Endothelial cell (in vitro differentiated cells): ENCODE results near the gene NGB. TPM values are rescaled to one million over a fixed set of nuclear protein-coding genes. Genes with fewer than 3 reads are reported as not detected.

ENCODE experiments used
- DNase-seq: peaks from one replicate; pipeline ENCODE4 v3.0.0; 2021; ENCODE audit warnings: low spot score
- H3K27ac Mint-ChIP-seq: one replicate; pipeline ENCODE4 v1.8.0; 2021; ENCODE audit warnings: mixed read lengths, inconsistent platforms; ENCODE audit not compliant: unreplicated experiment
- H3K27me3 Mint-ChIP-seq: one replicate; pipeline ENCODE4 v1.8.0; 2021; ENCODE audit warnings: mild to moderate bottlenecking, moderate library complexity, mixed read lengths, inconsistent platforms; ENCODE audit not compliant: unreplicated experiment
- H3K36me3 Mint-ChIP-seq: one replicate; pipeline ENCODE4 v1.8.0; 2021; ENCODE audit warnings: mild to moderate bottlenecking, low read depth, mixed read lengths, inconsistent platforms; ENCODE audit not compliant: unreplicated experiment
- H3K4me1 Mint-ChIP-seq: one replicate; pipeline ENCODE4 v1.8.0; 2021; ENCODE audit warnings: mild to moderate bottlenecking, mixed read lengths, inconsistent platforms; ENCODE audit not compliant: unreplicated experiment
- H3K4me3 Mint-ChIP-seq: one replicate; pipeline ENCODE4 v1.8.0; 2021; ENCODE audit warnings: mild to moderate bottlenecking, mixed read lengths, inconsistent platforms; ENCODE audit not compliant: unreplicated experiment
- H3K9me3 Mint-ChIP-seq: one replicate; pipeline ENCODE4 v1.8.0; 2021; ENCODE audit warnings: mixed read lengths, inconsistent platforms; ENCODE audit not compliant: unreplicated experiment
- CTCF ChIP-seq: fragments of 200-600 bp; sonication (generic); IDR thresholded peaks from one replicate; pipeline ENCODE4 v1.5.0; 2021; ENCODE audit warnings: antibody characterized with exemption; ENCODE audit not compliant: unreplicated experiment
- total RNA-seq: library from RNA; stranded (reverse); fragmentation: NEBNext Ultra II Directional; extraction: Animal tissue kit (Norgen Biotek cat#: 25700); gene quantifications from one replicate; pipeline ENCODE4 v1.2.1, GENCODE V29; 2021; ENCODE audit not compliant: unreplicated experiment

NGB gene
- total RNA-seq, 1 donor from 2014 or later: not detected

- peaks cover 24% of the 10 kb centered on the region for H3K27me3 Mint-ChIP-seq
- no peak overlapping the region for H3K4me3 Mint-ChIP-seq
Measured at GRCh38 chr14:77266336-77266735, 4.7 kb downstream of the NGB start.

GRCh38 chr14:77265561-77266335, 5.3 kb downstream of the NGB start:
- peaks cover 4% of the 10 kb centered on the region for H3K36me3 Mint-ChIP-seq
- H3K27me3 Mint-ChIP-seq: peaks cover 22% of the 10 kb centered on the region
- H3K4me3 Mint-ChIP-seq: no peak overlapping the region
- no peaks in the 10 kb centered on the region for H3K9me3 Mint-ChIP-seq
- H3K4me1 Mint-ChIP-seq: peaks cover 2% of the 10 kb centered on the region
- no peak for TF ChIP-seq CTCF
- DNase-seq: no peak
- H3K27ac Mint-ChIP-seq: no peak overlapping the region

More at GRCh38 chr14:77266336-77266735, 4.7 kb downstream of the NGB start:
- H3K36me3 Mint-ChIP-seq: peaks cover 4% of the 10 kb centered on the region
- DNase-seq: no peak
- no peaks in the 10 kb centered on the region for H3K9me3 Mint-ChIP-seq
- no peak for TF ChIP-seq CTCF
- no peak overlapping the region for H3K27ac Mint-ChIP-seq
- peaks cover 2% of the 10 kb centered on the region for H3K4me1 Mint-ChIP-seq

GRCh38 chr14:77265187-77265515, 5.9 kb downstream of the NGB start:
- Mint-ChIP-seq H3K36me3 (peaks cover 4% of the 10 kb centered on the region), H3K27me3 (peaks cover 21% of the 10 kb centered on the region), H3K4me1 (peaks cover 2% of the 10 kb centered on the region)

GRCh38 chr14:77264466-77265186, 6.4 kb downstream of the NGB start:
- DNase-seq: no peak
- Mint-ChIP-seq H3K4me3 (no peak overlapping the region), H3K27me3 (peaks cover 18% of the 10 kb centered on the region), H3K27ac (no peak overlapping the region), H3K9me3 (no peaks in the 10 kb centered on the region), H3K4me1 (no peaks in the 10 kb centered on the region), H3K36me3 (peaks cover 4% of the 10 kb centered on the region)
- TF ChIP-seq CTCF: no peak

More at GRCh38 chr14:77265187-77265515, 5.9 kb downstream of the NGB start:
- no peaks in the 10 kb centered on the region for H3K9me3 Mint-ChIP-seq
- peak overlapping the region; percentile 37 for H3K4me3 Mint-ChIP-seq
- no peak overlapping the region for H3K27ac Mint-ChIP-seq
- TF ChIP-seq CTCF: no peak
- no peak for DNase-seq

GRCh38 chr14:77260631-77261030, 10.4 kb downstream of the NGB start:
- Mint-ChIP-seq H3K9me3 (no peaks in the 10 kb centered on the region), H3K27ac (no peak overlapping the region), H3K36me3 (peaks cover under 1% of the 10 kb centered on the region), H3K4me3 (no peak overlapping the region), H3K27me3 (peaks cover 11% of the 10 kb centered on the region), H3K4me1 (no peaks in the 10 kb centered on the region)
- DNase-seq: no peak
- TF ChIP-seq CTCF: no peak
